Measurements from ENCODE around the gene DNAJB1.

DNA sequence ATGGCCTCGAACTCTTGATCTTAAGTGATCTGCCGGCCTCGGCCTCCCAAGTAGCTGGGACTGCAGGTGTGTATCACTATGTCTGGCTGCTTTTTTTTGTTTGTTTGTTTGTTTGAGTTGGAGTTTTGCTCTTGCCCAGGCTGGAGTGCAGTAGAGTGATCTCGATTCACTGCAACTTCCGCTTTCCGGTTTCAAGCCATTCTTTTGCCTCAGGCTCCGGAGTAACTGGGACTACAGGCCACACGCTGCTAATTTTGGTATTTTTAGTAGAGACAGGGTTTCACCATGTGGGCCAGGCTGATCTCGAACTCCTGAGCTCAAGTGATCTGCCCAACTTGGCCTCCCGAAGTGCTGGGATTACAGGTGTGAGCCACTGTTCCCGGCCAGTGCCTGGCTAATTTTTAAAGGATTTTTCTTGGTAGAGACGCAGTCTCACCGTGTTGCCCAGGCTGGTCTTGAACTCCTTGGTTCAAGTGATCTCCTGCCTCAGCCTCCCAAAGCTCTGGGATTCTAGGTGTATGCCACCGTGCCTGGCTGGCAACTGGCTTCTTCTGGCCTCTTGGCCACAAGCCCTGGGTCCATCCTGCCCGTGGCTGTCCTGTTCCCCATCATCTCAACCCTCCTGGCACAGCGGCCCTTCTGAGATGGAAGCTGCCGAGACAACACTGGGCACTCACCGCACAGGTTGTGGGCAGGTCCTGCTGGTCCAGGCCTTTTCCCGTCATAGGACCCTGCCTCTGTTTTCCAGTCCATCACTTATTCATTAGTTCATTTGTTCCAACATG is 22.7 kb upstream of the DNAJB1 start:
- TF ChIP-seq POLR2A (IDR thresholded peaks at IDR 0.05): no peak
- TF ChIP-seq, protein P1, sequence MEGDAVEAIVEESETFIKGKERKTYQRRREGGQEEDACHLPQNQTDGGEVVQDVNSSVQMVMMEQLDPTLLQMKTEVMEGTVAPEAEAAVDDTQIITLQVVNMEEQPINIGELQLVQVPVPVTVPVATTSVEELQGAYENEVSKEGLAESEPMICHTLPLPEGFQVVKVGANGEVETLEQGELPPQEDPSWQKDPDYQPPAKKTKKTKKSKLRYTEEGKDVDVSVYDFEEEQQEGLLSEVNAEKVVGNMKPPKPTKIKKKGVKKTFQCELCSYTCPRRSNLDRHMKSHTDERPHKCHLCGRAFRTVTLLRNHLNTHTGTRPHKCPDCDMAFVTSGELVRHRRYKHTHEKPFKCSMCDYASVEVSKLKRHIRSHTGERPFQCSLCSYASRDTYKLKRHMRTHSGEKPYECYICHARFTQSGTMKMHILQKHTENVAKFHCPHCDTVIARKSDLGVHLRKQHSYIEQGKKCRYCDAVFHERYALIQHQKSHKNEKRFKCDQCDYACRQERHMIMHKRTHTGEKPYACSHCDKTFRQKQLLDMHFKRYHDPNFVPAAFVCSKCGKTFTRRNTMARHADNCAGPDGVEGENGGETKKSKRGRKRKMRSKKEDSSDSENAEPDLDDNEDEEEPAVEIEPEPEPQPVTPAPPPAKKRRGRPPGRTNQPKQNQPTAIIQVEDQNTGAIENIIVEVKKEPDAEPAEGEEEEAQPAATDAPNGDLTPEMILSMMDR (IDR thresholded peaks at IDR 0.05): no peak

Data from testis (tissue), 2 donors.